CD4-positive, alpha-beta T cell treated with Interleukin-15 for 1 hour (primary cell): ENCODE results near the gene PTAFR.

ENCODE experiments used
- DNase-seq: peaks from one replicate; pipeline ENCODE4 v3.0.0-alpha.2; 2020

The PTAFR gene

GRCh38 chr1:28176492-28177470, at the start of gene PTAFR:
Gene PTAFR (minus strand): TSS chr1:28176690. CDS start chr1:28151021, 25,669 bp downstream.
- peak; percentile 76 for DNase-seq

- DNase-seq, result no peak
Measured at GRCh38 chr1:28213315-28213714, 36.8 kb upstream of the PTAFR start.

GRCh38 chr1:28209700-28210099, 33.2 kb upstream of the PTAFR start:
- no peak for DNase-seq

GRCh38 chr1:28208818-28209441, 32.4 kb upstream of the PTAFR start:
- peak; percentile 70 for DNase-seq

- no peak for DNase-seq
Measured at GRCh38 chr1:28205243-28205642, 28.8 kb upstream of the PTAFR start.

- DNase-seq, result no peak
Measured at GRCh38 chr1:28200234-28200873, 23.9 kb upstream of the PTAFR start.

- DNase-seq, result peak; percentile 57
Measured at GRCh38 chr1:28199328-28200233, 23.1 kb upstream of the PTAFR start.

- DNase-seq, result no peak
Measured at GRCh38 chr1:28197682-28198415, 21.4 kb upstream of the PTAFR start.

GRCh38 chr1:28196330-28196729, 19.8 kb upstream of the PTAFR start:
- DNase-seq, result no peak

GRCh38 chr1:28195780-28196179, 19.3 kb upstream of the PTAFR start:
- DNase-seq, result no peak

- no peak for DNase-seq
Measured at GRCh38 chr1:28194326-28195035, 18.0 kb upstream of the PTAFR start.

- DNase-seq, result no peak
Measured at GRCh38 chr1:28193701-28194161, 17.2 kb upstream of the PTAFR start.

- no peak for DNase-seq
Measured at GRCh38 chr1:28190996-28191645, 14.6 kb upstream of the PTAFR start.

- no peak for DNase-seq
Measured at GRCh38 chr1:28190337-28190979, 14.0 kb upstream of the PTAFR start.

GRCh38 chr1:28185071-28185470, 8.6 kb upstream of the PTAFR start:
- no peak for DNase-seq

- no peak for DNase-seq
Measured at GRCh38 chr1:28180306-28181305, 4.1 kb upstream of the PTAFR start.

GRCh38 chr1:28178690-28179485, 2.4 kb upstream of the PTAFR start:
- DNase-seq, result no peak
